Stomach (tissue), 9 donors: ENCODE results near the gene SIGLEC6. TPM values are rescaled to one million over a fixed set of nuclear protein-coding genes. Genes with fewer than 3 reads are reported as not detected.

Experiments
- DNase-seq, 2 donors: peaks; one replicate each; pipeline versions ENCODE4 v3.0.0 to v3.0.0-alpha.2; 2013 to 2019
- H3K27ac ChIP-seq, 5 donors: fragments of 200-600 bp in 4 of 5; sonication (generic) in 4 of 5; one replicate each; pipeline ENCODE4 v1.5.1; 2013 to 2019; ENCODE audit warnings: mild to moderate bottlenecking in 1 of 5, moderate library complexity in 1 of 5
- H3K27me3 ChIP-seq, 3 donors: fragments of 200-600 bp; sonication (generic); one replicate each; pipeline ENCODE4 v1.5.1; 2017 to 2019; ENCODE audit warnings: mixed run types in 1 of 3
- H3K36me3 ChIP-seq, 4 donors: fragments of 200-600 bp; sonication (generic); 1 replicate in 3 of 4; 2 replicates in 1 of 4; pipeline ENCODE4 v1.5.1; 2016 to 2019
- H3K4me1 ChIP-seq, 4 donors: fragments of 200-600 bp; sonication (generic); one replicate each; pipeline ENCODE4 v1.5.1; 2016 to 2019
- H3K4me3 ChIP-seq, 4 donors: fragments of 200-600 bp; sonication (generic) in 3 of 4; one replicate each; pipeline ENCODE4 v1.5.1; 2016 to 2019; ENCODE audit warnings: mild to moderate bottlenecking in 1 of 4
- H3K9me3 ChIP-seq, 4 donors: fragments of 200-600 bp; sonication (generic); one replicate each; pipeline ENCODE4 v1.5.1; 2016 to 2019
- CTCF ChIP-seq, 7 experiments: fragments of 450-650 bp in 4 of 7; fragments of 200-600 bp in 3 of 7; sonication (generic) in 3 of 7; IDR thresholded peaks; one replicate each; pipeline ENCODE4 v1.5.1; 2016 to 2019; ENCODE audit warnings: antibody characterized with exemption in 7 of 7, control low read depth in 2 of 7, mild to moderate bottlenecking in 1 of 7
- EP300 ChIP-seq: sonication (generic); formaldehyde crosslinking; IDR thresholded peaks from one replicate; pipeline ENCODE4 v1.6.1; 2017; ENCODE audit warnings: antibody characterized with exemption
- POLR2A ChIP-seq, 4 donors: fragments of 450-650 bp; IDR thresholded peaks; one replicate each; pipeline ENCODE4 v1.6.1; 2016; ENCODE audit warnings: antibody characterized with exemption in 4 of 4, control low read depth in 2 of 4, mild to moderate bottlenecking in 1 of 4, moderate library complexity in 1 of 4
- POLR2AphosphoS5 ChIP-seq, 3 donors: sonication (generic); formaldehyde crosslinking; IDR thresholded peaks; one replicate each; pipeline ENCODE4 v1.6.1; 2016; ENCODE audit warnings: antibody characterized with exemption in 3 of 3
- WGBS, 5 donors: extraction: QIAGEN DNeasy Blood & Tissue Kit in 3 of 5; methylation state at CpG; one replicate each; pipeline versions ENCODE4 v1.1.5 to v1.1.7; 2013 to 2018; 5-methylcytosine and 5-hydroxymethylcytosine counted together
- intact Hi-C: fragments of 100-400 bp; cut with DNase I; formaldehyde crosslinking; loops from one replicate; pipeline ENCODE4 v1.15.1; 2023; ENCODE audit warnings: low total_unique reads
- polyA plus RNA-seq, 3 donors: library from polyadenylated mRNA; stranded (reverse); fragments of 200-250 nt; gene quantifications; one replicate each; pipeline ENCODE4 v1.2.3, GENCODE V29; 2013
- total RNA-seq, 5 donors: library from RNA; depleted of rRNA; stranded (reverse); fragments of >200 nt; gene quantifications; one replicate each; pipeline versions ENCODE4 v1.1.0 to v1.2.3, GENCODE V29; 2014 to 2016
- donor health status: healthy with polysubstance abuse.
- donor health status: Bipolar disorder and iron deficiency.
- donor health status: healthy.

The SIGLEC6 gene
- total and polyA plus RNA-seq, 8 donors, result 0.50 to 7.1 (median 2.4) TPM; not detected in 5

GRCh38 chr19:51572410-51572809 is 40.9 kb upstream of the SIGLEC6 start:
- Histone ChIP-seq H3K9me3 (no peaks in the 10 kb centered on the region), H3K27ac (no peak overlapping the region), H3K4me1 (peaks cover 10 to 25% (median 23%) of the 10 kb centered on the region in 4 donors), H3K36me3 (peaks cover 4 to 42% (median 37%) of the 10 kb centered on the region in 4 donors), H3K4me3 (peak overlapping the region in 2 of 4 donors; percentile 80 to 82), H3K27me3 (no peaks in the 10 kb centered on the region)
- no peak for DNase-seq
- intact Hi-C loops, result no loop called here
- no peak for TF ChIP-seq POLR2A (IDR thresholded peaks at IDR 0.05)
- TF ChIP-seq POLR2AphosphoS5 (IDR thresholded peaks at IDR 0.05), result no peak
- no peak for TF ChIP-seq CTCF (IDR thresholded peaks at IDR 0.05)
- no peak for TF ChIP-seq EP300
- 52 to 74% (median 61%) methylated on average over 3 of the region's 3 CpGs for WGBS, 5 donors

GRCh38 chr19:51571599-51571998 is 40.1 kb upstream of the SIGLEC6 start:
- TF ChIP-seq POLR2AphosphoS5 (IDR thresholded peaks at IDR 0.05), result no peak
- TF ChIP-seq POLR2A (IDR thresholded peaks at IDR 0.05), result no peak
- no peak for TF ChIP-seq CTCF (IDR thresholded peaks at IDR 0.05)
- no peak for TF ChIP-seq EP300
- peaks cover 10 to 25% (median 23%) of the 10 kb centered on the region in 4 donors for H3K4me1 ChIP-seq
- no peaks in the 10 kb centered on the region for H3K9me3 ChIP-seq
- WGBS, 5 donors, result 5 to 12% (median 11%) methylated on average over 8 of the region's 8 CpGs
- peaks cover 4 to 34% (median 31%) of the 10 kb centered on the region in 4 donors for H3K36me3 ChIP-seq
- intact Hi-C loops, result no loop called here
- peak overlapping the region in 4 of 5 donors; percentile 57 to 84 (median 74) for H3K27ac ChIP-seq
- H3K27me3 ChIP-seq, result peaks cover 0 to 4% (median 2%) of the 10 kb centered on the region in 3 donors
- DNase-seq, result no peak
- H3K4me3 ChIP-seq, result peak overlapping the region; percentile 59 to 82 (median 76)

- H3K4me3 ChIP-seq, result peak within 1 kb of the TSS; percentile 59 to 82 (median 76)
- DNase-seq, result peak; percentile 94 to 99
- TF ChIP-seq POLR2AphosphoS5 (IDR thresholded peaks at IDR 0.05) (peak; percentile 58 to 95 (median 79)), CTCF (IDR thresholded peaks at IDR 0.05) (peak in 1 of 7 experiments; percentile 21), POLR2A (IDR thresholded peaks at IDR 0.05) (no peak), EP300 (no peak)
- no peaks in the 10 kb centered on the region for H3K9me3 ChIP-seq
- H3K4me1 ChIP-seq, result peaks cover 10 to 25% (median 23%) of the 10 kb centered on the region in 4 donors
- H3K27ac ChIP-seq, result peak within 1 kb of the TSS in 4 of 5 donors; percentile 57 to 84 (median 74)
- peaks cover 0 to 10% (median 3%) of the 10 kb centered on the region in 3 donors for H3K27me3 ChIP-seq
- intact Hi-C loops, result no loop called here
- H3K36me3 ChIP-seq, result peaks cover 4 to 28% (median 26%) of the 10 kb centered on the region in 4 donors
- WGBS, 5 donors, result 0 to 1% (median 0%) methylated on average over 30 of the region's 30 CpGs
Measured at GRCh38 chr19:51570962-51571575, 39.6 kb upstream of the SIGLEC6 start, which contains the start of gene ZNF175. ZNF175 (plus strand) TSS chr19:51571283; CDS start chr19:51573330, 2,047 bp downstream.

GRCh38 chr19:51568456-51568855 is 37.0 kb upstream of the SIGLEC6 start:
- Histone ChIP-seq H3K27me3 (peaks cover 0 to 32% (median 6%) of the 10 kb centered on the region in 3 donors), H3K4me3 (no peak overlapping the region), H3K9me3 (no peaks in the 10 kb centered on the region), H3K4me1 (peaks cover 10 to 24% (median 20%) of the 10 kb centered on the region in 4 donors), H3K27ac (no peak overlapping the region), H3K36me3 (peaks cover 0 to 5% (median 5%) of the 10 kb centered on the region in 4 donors)
- DNase-seq, result no peak
- TF ChIP-seq POLR2AphosphoS5 (IDR thresholded peaks at IDR 0.05) (no peak), CTCF (IDR thresholded peaks at IDR 0.05) (no peak), POLR2A (IDR thresholded peaks at IDR 0.05) (no peak), EP300 (no peak)
- intact Hi-C loops, result no loop called here
- 78 to 91% (median 85%) methylated on average over 1 of the region's 1 CpG for WGBS, 5 donors
